ENCODE data around the gene AKR1C1.
"Not testable (repeated sequence)": the region's sequence is repeated elsewhere in the genome, so short reads cannot be mapped to it uniquely, and the experiment has no call there.

DNA sequence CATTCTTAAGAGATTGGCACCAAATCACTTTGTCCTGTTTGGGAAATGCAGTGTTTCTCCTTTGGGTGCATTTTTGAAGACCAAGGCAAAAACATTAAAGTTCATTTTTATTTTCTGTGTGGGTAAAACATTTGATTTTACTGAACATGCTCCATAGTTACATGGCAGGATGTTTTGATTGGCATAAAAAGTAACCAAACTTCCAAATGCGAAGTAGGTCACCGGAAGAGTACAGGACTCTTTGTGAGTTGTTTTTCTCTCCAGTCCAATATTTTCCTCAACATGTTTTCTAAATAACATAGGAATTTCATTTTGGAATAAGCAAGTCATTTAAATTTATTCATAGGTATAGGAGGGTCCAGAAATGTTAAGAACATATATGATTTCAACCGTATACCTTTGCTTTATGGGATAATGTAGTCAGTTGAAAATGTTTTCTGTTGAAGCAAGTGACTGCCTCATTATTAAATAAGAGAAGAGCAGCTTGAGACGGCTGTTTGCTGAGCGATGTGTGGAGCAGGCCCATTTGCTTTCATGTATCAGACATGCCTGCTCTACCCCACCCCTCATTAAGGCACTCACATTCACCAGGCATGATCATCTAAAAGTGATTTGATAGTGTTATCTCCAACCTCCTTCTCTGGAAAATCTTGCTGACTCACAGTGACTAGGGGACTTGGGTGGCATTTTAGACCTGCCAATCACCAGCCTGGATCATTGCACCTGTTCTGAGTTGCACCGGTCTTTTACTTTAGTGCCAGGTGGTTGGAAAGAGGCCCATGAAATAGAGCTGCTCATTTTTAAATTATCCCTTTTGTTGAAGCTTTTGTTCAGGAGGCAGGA is 56.8 kb downstream of the AKR1C1 start:
- TF ChIP-seq, protein P1, sequence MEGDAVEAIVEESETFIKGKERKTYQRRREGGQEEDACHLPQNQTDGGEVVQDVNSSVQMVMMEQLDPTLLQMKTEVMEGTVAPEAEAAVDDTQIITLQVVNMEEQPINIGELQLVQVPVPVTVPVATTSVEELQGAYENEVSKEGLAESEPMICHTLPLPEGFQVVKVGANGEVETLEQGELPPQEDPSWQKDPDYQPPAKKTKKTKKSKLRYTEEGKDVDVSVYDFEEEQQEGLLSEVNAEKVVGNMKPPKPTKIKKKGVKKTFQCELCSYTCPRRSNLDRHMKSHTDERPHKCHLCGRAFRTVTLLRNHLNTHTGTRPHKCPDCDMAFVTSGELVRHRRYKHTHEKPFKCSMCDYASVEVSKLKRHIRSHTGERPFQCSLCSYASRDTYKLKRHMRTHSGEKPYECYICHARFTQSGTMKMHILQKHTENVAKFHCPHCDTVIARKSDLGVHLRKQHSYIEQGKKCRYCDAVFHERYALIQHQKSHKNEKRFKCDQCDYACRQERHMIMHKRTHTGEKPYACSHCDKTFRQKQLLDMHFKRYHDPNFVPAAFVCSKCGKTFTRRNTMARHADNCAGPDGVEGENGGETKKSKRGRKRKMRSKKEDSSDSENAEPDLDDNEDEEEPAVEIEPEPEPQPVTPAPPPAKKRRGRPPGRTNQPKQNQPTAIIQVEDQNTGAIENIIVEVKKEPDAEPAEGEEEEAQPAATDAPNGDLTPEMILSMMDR (IDR thresholded peaks at IDR 0.05; ENCODE audit: low read depth, low read length, poor library complexity, severe bottlenecking): not testable (repeated sequence)
- not testable (repeated sequence) for TF ChIP-seq EZH2phosphoT487 (IDR thresholded peaks at IDR 0.05; ENCODE audit: borderline replicate concordance, low read length)

Data from DOHH2 (cell line).